22Rv1 (cell line): ENCODE data around the gene ALAS2.

Experiments
- ZFX ChIP-seq: fragments of 450-650 bp; IDR thresholded peaks from 2 replicates; pipeline ENCODE4 v1.6.1; 2017; ENCODE audit warnings: antibody characterized with exemption, borderline replicate concordance
- TF ChIP-seq, protein P1 (sequence below): fragments of 450-650 bp; IDR thresholded peaks from 2 replicates; pipeline ENCODE4 v1.5.1; 2017; ENCODE audit warnings: mild to moderate bottlenecking

DNA sequence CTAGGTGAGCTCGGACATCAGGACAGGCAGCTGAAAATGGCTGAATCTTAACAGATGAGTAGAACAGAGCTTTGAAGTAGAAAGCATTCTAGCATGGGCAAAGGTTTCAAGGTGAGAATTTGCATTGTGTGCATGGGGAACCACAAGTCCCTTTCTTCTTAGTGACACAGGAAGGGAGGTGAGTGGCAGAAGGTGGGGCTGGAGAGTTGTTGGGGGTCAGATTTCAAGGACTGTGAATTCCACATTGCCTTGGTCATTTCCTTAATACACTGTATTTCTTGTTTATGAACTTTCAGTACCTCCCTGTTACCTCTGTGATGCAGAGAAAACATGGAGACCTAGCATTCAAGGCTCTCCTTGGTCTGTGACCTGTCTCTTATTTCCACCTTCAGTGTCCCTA is 26.5 kb downstream of the ALAS2 start:
- TF ChIP-seq, protein P1, sequence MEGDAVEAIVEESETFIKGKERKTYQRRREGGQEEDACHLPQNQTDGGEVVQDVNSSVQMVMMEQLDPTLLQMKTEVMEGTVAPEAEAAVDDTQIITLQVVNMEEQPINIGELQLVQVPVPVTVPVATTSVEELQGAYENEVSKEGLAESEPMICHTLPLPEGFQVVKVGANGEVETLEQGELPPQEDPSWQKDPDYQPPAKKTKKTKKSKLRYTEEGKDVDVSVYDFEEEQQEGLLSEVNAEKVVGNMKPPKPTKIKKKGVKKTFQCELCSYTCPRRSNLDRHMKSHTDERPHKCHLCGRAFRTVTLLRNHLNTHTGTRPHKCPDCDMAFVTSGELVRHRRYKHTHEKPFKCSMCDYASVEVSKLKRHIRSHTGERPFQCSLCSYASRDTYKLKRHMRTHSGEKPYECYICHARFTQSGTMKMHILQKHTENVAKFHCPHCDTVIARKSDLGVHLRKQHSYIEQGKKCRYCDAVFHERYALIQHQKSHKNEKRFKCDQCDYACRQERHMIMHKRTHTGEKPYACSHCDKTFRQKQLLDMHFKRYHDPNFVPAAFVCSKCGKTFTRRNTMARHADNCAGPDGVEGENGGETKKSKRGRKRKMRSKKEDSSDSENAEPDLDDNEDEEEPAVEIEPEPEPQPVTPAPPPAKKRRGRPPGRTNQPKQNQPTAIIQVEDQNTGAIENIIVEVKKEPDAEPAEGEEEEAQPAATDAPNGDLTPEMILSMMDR, result no peak
- no peak for TF ChIP-seq ZFX
